Erythroblast (primary cell): ENCODE data around the gene SARS1.

ENCODE experiments used
- GATA1 ChIP-seq: IDR thresholded peaks from 2 replicates; pipeline ENCODE4 v1.6.1; 2011; ENCODE audit warnings: low read depth, mild to moderate bottlenecking, control low read depth, low read length, moderate library complexity
- POLR2A ChIP-seq: IDR thresholded peaks from 2 replicates; pipeline ENCODE4 v1.6.1; 2011; ENCODE audit warnings: mild to moderate bottlenecking, low read length

GRCh38 chr1:109229531-109230127, 15.9 kb downstream of the SARS1 start:
- TF ChIP-seq POLR2A = no peak
- no peak for TF ChIP-seq GATA1
